Measurements from ENCODE around the gene SYT8. TPM values are rescaled to one million over a fixed set of nuclear protein-coding genes. Genes with fewer than 3 reads are reported as not detected.

The SYT8 gene
- total RNA-seq, 1 experiment from 2014 or later, result not detected

GRCh38 chr11:1857064-1857463, 22.3 kb downstream of the SYT8 start:
- no peaks in the 10 kb centered on the region for H3K23me2 ChIP-seq (ENCODE audit: insufficient read length, low read depth, low read length, poor library complexity, severe bottlenecking)
- no peak overlapping the region for H3K9ac ChIP-seq (ENCODE audit: extremely low read depth, insufficient read length, low read length)
- H4K8ac ChIP-seq (replicated peaks; ENCODE audit: insufficient read length, low read depth, low read length), result no peak overlapping the region
- H3K27ac Mint-ChIP-seq, result no peak overlapping the region
- H3K9me3 Mint-ChIP-seq, result no peaks in the 10 kb centered on the region
- no peaks in the 10 kb centered on the region for H3K9me3 ChIP-seq (ENCODE audit: control insufficient read depth, low read depth, low read length)
- H2BK15ac ChIP-seq (ENCODE audit: low read depth, low read length), result no peak overlapping the region
- H3K4me3 Mint-ChIP-seq, result no peak overlapping the region
- H4K20me1 ChIP-seq (ENCODE audit: control insufficient read depth, insufficient read depth, insufficient read length), result no peaks in the 10 kb centered on the region
- no peaks in the 10 kb centered on the region for H3K36me3 Mint-ChIP-seq (ENCODE audit: insufficient read depth in 1 of 3, low read depth in 3 of 3)
- H3K4me1 ChIP-seq (ENCODE audit: insufficient read depth, low read length), result no peaks in the 10 kb centered on the region
- H2AK5ac ChIP-seq (ENCODE audit: insufficient read length, low read length), result no peak overlapping the region
- H3K27me3 ChIP-seq (ENCODE audit: insufficient read depth, low read length), result no peaks in the 10 kb centered on the region
- H3K18ac ChIP-seq (ENCODE audit: insufficient read length, low read depth, low read length), result no peak overlapping the region
- H2BK20ac ChIP-seq (ENCODE audit: low read depth, low read length, poor library complexity, severe bottlenecking), result no peak overlapping the region
- no peak overlapping the region for H3T11ph ChIP-seq (ENCODE audit: low read length)
- no peaks in the 10 kb centered on the region for H3K4me1 Mint-ChIP-seq
- H2BK12ac ChIP-seq (ENCODE audit: insufficient read length, low read depth, low read length), result no peak overlapping the region
- H3K4ac ChIP-seq (ENCODE audit: low read depth, low read length), result no peak overlapping the region
- H2AFZ ChIP-seq (ENCODE audit: low read length), result no peak overlapping the region
- peaks cover 10% of the 10 kb centered on the region for H3K27me3 Mint-ChIP-seq (ENCODE audit: low read depth)
- no peak for DNase-seq
- no peak overlapping the region for H3K27ac ChIP-seq (ENCODE audit: insufficient read length, low read depth, low read length)
- no peaks in the 10 kb centered on the region for H3K79me2 ChIP-seq (ENCODE audit: insufficient read depth, low read length)
- H3K23ac ChIP-seq (ENCODE audit: insufficient read length, low read depth, low read length), result no peak overlapping the region
- no peak for TF ChIP-seq CTCF (conservative IDR thresholded peaks at IDR 0.05)
- WGBS (ENCODE audit: extremely low coverage, insufficient read length, low lambda C conversion rate), result no CpG with 5 or more reads among the region's 11 CpGs
- H3K56ac ChIP-seq (ENCODE audit: insufficient read length, low read depth, low read length), result no peak overlapping the region
- no peak overlapping the region for H4K5ac ChIP-seq (ENCODE audit: insufficient read length, low read depth, low read length)
- H4K91ac ChIP-seq (ENCODE audit: insufficient read length, low read depth, low read length), result no peak overlapping the region
- no peaks in the 10 kb centered on the region for H3K79me1 ChIP-seq (ENCODE audit: insufficient read depth, low read depth, low read length, poor library complexity, severe bottlenecking)
- H2BK5ac ChIP-seq (ENCODE audit: insufficient read length, low read length), result no peak overlapping the region
- no peak overlapping the region for H2BK120ac ChIP-seq (ENCODE audit: low read depth, low read length, poor library complexity, severe bottlenecking)
- no peak overlapping the region for H3K4me2 ChIP-seq (ENCODE audit: insufficient read depth, insufficient read length, low read length)
- H3K14ac ChIP-seq (ENCODE audit: insufficient read depth, low read length), result no peak overlapping the region; the same call in 1 of the 2 replicates

All from H9 (cell line).